Subcutaneous adipose tissue (tissue), 4 donors: Measurements from ENCODE around the gene LAMB4. TPM values are rescaled to one million over a fixed set of nuclear protein-coding genes. Genes with fewer than 3 reads are reported as not detected.

Source experiments
- small RNA-seq: library from RNA; depleted of rRNA; stranded (forward); fragments of <200 nt; gene quantifications from one replicate; pipeline ENCODE3, GENCODE V24; 2016
- total RNA-seq, 4 donors: library from RNA; depleted of rRNA; stranded (reverse); fragments of >200 nt; gene quantifications; one replicate each; pipeline ENCODE4 v1.1.0, GENCODE V29; 2016
- TF ChIP-seq, protein P1 (sequence below): fragments of 450-650 bp; IDR thresholded peaks from one replicate; pipeline ENCODE4 v1.5.1; 2016; ENCODE audit warnings: low read depth, mild to moderate bottlenecking, control low read depth, antibody characterized with exemption, moderate library complexity

LAMB4 gene
- total RNA-seq, 4 donors from 2014 or later, result not detected

DNA sequence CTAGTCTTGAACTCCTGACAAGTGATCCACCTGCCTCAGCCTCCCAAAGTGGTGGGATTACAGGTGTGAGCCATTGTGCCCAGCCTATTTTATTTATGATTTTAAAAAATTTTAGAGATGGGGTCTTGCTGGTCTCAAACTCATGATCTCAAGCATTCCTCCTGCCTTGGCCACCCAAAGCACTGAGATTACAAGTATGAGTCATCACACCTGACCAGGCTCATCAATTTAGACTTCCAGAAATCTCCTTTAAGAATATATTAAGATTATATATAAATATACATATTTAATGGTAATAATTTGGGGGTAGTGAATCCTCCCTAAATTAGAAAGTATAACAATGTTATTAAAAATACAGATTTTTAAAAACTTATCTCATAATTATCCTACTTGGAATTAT is 156.3 kb downstream of the LAMB4 start:
- TF ChIP-seq, protein P1, sequence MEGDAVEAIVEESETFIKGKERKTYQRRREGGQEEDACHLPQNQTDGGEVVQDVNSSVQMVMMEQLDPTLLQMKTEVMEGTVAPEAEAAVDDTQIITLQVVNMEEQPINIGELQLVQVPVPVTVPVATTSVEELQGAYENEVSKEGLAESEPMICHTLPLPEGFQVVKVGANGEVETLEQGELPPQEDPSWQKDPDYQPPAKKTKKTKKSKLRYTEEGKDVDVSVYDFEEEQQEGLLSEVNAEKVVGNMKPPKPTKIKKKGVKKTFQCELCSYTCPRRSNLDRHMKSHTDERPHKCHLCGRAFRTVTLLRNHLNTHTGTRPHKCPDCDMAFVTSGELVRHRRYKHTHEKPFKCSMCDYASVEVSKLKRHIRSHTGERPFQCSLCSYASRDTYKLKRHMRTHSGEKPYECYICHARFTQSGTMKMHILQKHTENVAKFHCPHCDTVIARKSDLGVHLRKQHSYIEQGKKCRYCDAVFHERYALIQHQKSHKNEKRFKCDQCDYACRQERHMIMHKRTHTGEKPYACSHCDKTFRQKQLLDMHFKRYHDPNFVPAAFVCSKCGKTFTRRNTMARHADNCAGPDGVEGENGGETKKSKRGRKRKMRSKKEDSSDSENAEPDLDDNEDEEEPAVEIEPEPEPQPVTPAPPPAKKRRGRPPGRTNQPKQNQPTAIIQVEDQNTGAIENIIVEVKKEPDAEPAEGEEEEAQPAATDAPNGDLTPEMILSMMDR, result no peak

Small RNAs within 50 kb of the gene (small RNA-seq; reads per million reads assigned to genes)
- not detected for gene RF00012

Other genes starting within 250 kb of the LAMB4 start
- 100 to 1,000 TPM in 2 of 4 donors, 10 to 100 TPM in 2; 74.0 to 116 (median 100.0) TPM for gene DLD, start 239.2 kb downstream of the LAMB4 start, total RNA-seq
- 100 to 1,000 TPM; 218 to 376 (median 309) TPM for gene LAMB1, start 127.2 kb downstream of the LAMB4 start, total RNA-seq